HG02943 (cell line): ENCODE measurements around the gene RASA3.

ENCODE experiments used
- ATAC-seq: cut with Tn5 transposase; IDR thresholded peaks from one replicate; pipeline ENCODE4 v1.9.1; 2021; ENCODE audit warnings: mild to moderate bottlenecking, low read depth, moderate library complexity; ENCODE audit not compliant: unreplicated experiment

Gene RASA3

GRCh38 chr13:114058051-114058867, 74.2 kb downstream of the RASA3 start:
- ATAC-seq, result no peak

- no peak for ATAC-seq
Measured at GRCh38 chr13:114057166-114058050, 75.0 kb downstream of the RASA3 start.

- no peak for ATAC-seq
Measured at GRCh38 chr13:114056205-114057013, 76.0 kb downstream of the RASA3 start.

GRCh38 chr13:114055766-114056165, 76.7 kb downstream of the RASA3 start:
- ATAC-seq, result no peak

GRCh38 chr13:114054830-114055439, 77.5 kb downstream of the RASA3 start:
- ATAC-seq, result no peak

- ATAC-seq, result no peak
Measured at GRCh38 chr13:114054264-114054663, 78.2 kb downstream of the RASA3 start.

- ATAC-seq, result no peak
Measured at GRCh38 chr13:114053026-114053425, 79.4 kb downstream of the RASA3 start.

GRCh38 chr13:114050536-114051450, 81.6 kb downstream of the RASA3 start:
- ATAC-seq, result no peak

GRCh38 chr13:114049626-114050101, 82.8 kb downstream of the RASA3 start:
- no peak for ATAC-seq

- no peak for ATAC-seq
Measured at GRCh38 chr13:114049026-114049425, 83.4 kb downstream of the RASA3 start.

- ATAC-seq, result no peak
Measured at GRCh38 chr13:114048443-114048842, 84.0 kb downstream of the RASA3 start.

GRCh38 chr13:114047358-114047881, 85.0 kb downstream of the RASA3 start:
- ATAC-seq, result no peak

- ATAC-seq, result no peak
Measured at GRCh38 chr13:114046431-114046975, 85.9 kb downstream of the RASA3 start.

GRCh38 chr13:114045113-114045735, 87.2 kb downstream of the RASA3 start:
- no peak for ATAC-seq

GRCh38 chr13:114044486-114044885, 87.9 kb downstream of the RASA3 start:
- no peak for ATAC-seq

GRCh38 chr13:114043421-114044053, 88.9 kb downstream of the RASA3 start:
- ATAC-seq, result no peak

- ATAC-seq, result no peak
Measured at GRCh38 chr13:114042066-114042815, 90.2 kb downstream of the RASA3 start.
